ENCODE measurements around the gene RHOV.

DNA sequence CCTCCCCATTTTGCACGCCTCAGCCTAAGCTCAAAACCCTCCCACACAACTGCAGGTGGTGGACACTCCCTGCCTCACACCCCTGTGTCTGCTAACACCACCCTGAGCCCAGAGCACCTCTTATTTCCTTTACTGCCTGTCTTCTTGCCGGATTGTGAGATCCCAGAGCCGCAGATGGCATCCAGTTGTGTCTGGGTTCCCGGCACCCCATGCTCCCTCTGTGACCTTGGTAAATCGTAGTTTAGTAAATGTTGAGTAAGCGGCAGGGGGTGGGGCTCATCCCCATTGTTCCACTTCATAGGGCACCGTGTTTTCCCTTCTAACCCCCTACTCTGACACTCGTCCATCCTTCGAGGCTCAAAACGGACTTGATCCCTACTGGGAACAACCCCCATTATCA is 15.3 kb downstream of the RHOV start:
- TF ChIP-seq EZH2 (IDR thresholded peaks at IDR 0.05; ENCODE audit: borderline replicate concordance, low read length) = no peak
- TF ChIP-seq, protein P1, sequence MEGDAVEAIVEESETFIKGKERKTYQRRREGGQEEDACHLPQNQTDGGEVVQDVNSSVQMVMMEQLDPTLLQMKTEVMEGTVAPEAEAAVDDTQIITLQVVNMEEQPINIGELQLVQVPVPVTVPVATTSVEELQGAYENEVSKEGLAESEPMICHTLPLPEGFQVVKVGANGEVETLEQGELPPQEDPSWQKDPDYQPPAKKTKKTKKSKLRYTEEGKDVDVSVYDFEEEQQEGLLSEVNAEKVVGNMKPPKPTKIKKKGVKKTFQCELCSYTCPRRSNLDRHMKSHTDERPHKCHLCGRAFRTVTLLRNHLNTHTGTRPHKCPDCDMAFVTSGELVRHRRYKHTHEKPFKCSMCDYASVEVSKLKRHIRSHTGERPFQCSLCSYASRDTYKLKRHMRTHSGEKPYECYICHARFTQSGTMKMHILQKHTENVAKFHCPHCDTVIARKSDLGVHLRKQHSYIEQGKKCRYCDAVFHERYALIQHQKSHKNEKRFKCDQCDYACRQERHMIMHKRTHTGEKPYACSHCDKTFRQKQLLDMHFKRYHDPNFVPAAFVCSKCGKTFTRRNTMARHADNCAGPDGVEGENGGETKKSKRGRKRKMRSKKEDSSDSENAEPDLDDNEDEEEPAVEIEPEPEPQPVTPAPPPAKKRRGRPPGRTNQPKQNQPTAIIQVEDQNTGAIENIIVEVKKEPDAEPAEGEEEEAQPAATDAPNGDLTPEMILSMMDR (conservative IDR thresholded peaks at IDR 0.05 in 1 of 2, IDR thresholded peaks at IDR 0.05 in 1 of 2; ENCODE audit: extremely low read depth in 1 of 2, insufficient read depth in 1 of 2, low read depth in 1 of 2, low read length in 2 of 2) = no peak
